H1 (cell line): Measurements from ENCODE around the gene PTPRC. TPM values are rescaled to one million over a fixed set of nuclear protein-coding genes. Genes with fewer than 3 reads are reported as not detected.

Experiments used
- MAFK ChIP-seq: IDR thresholded peaks from 2 replicates; pipeline ENCODE4 v1.6.1; 2012; ENCODE audit warnings: low read depth, mild to moderate bottlenecking, improper control_type of control experiment, low read length
- polyA plus RNA-seq, 7 experiments: library from polyadenylated mRNA; depleted of rRNA in 3 of 7; stranded (reverse) in 5 of 7; unstranded in 2 of 7; fragments of >200 nt in 5 of 7; fragments of 200-250 nt in 2 of 7; gene quantifications; 1 replicate in 5 of 7; 2 replicates in 1 of 7; 4 replicates in 1 of 7; pipeline versions ENCODE4 v1.2.1 to v1.2.3, GENCODE V29; 2011 to 2013; ENCODE audit warnings: missing spikeins in 2 of 7, mixed read lengths in 2 of 7
- total RNA-seq: library from RNA; stranded (reverse); fragmentation: NEBNext Ultra II Directional; extraction: Animal tissue kit (Norgen Biotek cat#: 25700); gene quantifications from 2 replicates; pipeline ENCODE4 v1.2.1, GENCODE V29; 2021

The PTPRC gene
- total and polyA plus RNA-seq, 2 of the 8 experiments (the other 6 are each of a cell fraction or from before 2014, with no cell fraction given), result 0.05 TPM; not detected in 1

- no peak for TF ChIP-seq MAFK
Observed at GRCh38 chr1:198678301-198678836, 39.5 kb downstream of the PTPRC start (continued).
